Thyroid gland (tissue), 4 donors: ENCODE data around the gene SCMH1.

Experiments used
- CTCF ChIP-seq, 6 experiments: fragments of 200-600 bp in 3 of 6; fragments of 450-650 bp in 3 of 6; sonication (generic) in 3 of 6; IDR thresholded peaks; one replicate each; pipeline ENCODE4 v1.5.1; 2016 to 2019; ENCODE audit warnings: antibody characterized with exemption in 6 of 6, mild to moderate bottlenecking in 2 of 6, inconsistent platforms in 1 of 6, moderate library complexity in 1 of 6
- POLR2A ChIP-seq, 2 donors: fragments of 450-650 bp; IDR thresholded peaks; one replicate each; pipeline ENCODE4 v1.6.1; 2017; ENCODE audit warnings: antibody characterized with exemption in 2 of 2, mild to moderate bottlenecking in 2 of 2, moderate library complexity in 1 of 2

GRCh38 chr1:41053316-41053715 lies 188.8 kb downstream of the SCMH1 start:
- no peak for TF ChIP-seq CTCF (IDR thresholded peaks at IDR 0.05)
- TF ChIP-seq POLR2A (IDR thresholded peaks at IDR 0.05), result no peak
